Stimulated activated CD8-positive, alpha-beta memory T cell treated with anti-CD3 and anti-CD28 coated beads, Interleukin-4, amount 100 ng/mL, for 4 hours (primary cell): Measurements from ENCODE around the gene HIVEP1.

Experiments
- DNase-seq, 2 donors: peaks; one replicate each; pipeline ENCODE4 v3.0.0-alpha.2; 2020; ENCODE audit warnings: low read depth in 2 of 2, low spot score in 1 of 2

Gene HIVEP1

DNA sequence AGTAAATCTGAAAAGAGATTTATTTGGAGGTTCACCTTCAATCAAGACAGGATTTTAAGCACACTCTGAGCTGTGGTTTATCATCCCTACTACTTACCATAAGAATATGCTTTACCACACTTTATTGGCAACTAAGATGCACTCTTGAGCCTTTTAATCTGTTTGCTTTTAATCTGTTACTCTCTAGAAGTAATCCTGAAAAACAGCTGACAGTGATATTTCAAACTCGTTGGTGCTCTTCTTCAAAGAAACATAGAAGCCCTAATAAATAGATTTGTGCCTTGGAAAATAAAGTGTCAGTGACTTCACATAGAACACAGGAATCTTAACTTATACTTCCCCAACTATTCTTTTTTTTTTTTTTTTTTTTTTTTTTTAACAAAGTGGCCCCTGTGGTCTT lies 102.9 kb downstream of the HIVEP1 start:
- DNase-seq = no peak

DNA sequence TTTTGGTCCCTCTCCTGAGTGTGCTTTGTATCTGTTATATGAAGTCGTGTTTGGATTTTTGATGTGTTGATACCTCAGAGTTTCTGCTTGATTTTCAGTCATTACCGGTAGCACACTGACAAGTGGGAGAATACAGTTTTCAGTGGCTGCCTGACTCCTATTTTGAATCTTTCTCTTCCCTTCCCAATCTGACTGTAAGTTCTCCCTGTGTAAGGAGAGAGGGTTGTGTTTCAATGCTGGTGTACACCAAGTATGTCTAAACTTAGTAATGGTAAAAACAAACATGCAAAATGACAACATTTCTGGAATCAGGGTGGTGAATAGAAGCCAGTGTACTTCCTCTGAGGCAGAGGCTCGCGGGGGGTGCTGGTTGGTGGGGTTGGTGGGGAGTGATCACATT lies 103.4 kb downstream of the HIVEP1 start:
- DNase-seq = no peak

DNA sequence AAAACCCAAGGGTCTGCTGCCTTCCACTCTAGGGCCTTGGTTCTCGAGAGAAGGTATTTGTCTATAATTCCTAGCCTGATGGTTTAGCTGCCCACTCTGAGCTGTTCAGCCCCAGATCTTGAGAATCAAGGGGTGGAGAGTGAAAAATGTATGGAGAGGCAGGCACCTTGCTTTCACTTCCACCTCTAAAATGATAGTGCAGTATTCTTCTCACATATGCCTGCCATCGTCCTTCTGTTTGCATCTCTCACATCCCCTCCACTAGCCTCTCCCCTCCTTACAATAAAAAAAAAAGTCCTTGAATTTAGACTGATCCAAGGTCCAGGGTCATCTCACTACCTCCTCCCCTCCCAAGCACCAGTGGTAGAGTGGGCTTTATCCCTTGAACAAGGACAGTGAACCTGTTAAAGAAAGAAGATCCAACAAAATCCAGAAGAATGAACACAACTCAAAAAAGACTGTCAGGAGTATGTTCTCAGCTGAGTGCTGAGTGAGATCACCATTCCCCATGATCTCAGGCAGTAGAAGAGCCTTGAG lies 104.2 kb downstream of the HIVEP1 start:
- no peak for DNase-seq

DNA sequence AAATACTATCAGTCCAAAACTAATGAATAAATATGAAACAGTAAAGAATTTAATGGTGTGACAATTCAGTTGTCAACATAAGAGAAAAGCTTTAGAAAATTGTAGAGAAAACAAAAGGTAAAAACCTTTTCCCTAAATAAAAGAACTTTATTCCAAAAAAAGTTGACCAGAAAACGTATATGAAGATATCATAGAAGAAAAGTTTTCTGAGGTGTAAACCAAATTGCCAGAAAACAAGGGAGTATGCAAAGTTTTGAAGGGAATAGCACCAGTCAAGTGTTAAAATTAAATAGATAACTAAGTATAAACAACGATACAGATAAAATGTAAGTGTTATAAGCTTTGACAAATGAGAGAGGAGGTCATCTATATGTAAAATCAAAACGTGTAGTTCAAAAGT lies 104.9 kb downstream of the HIVEP1 start:
- DNase-seq = no peak

DNA sequence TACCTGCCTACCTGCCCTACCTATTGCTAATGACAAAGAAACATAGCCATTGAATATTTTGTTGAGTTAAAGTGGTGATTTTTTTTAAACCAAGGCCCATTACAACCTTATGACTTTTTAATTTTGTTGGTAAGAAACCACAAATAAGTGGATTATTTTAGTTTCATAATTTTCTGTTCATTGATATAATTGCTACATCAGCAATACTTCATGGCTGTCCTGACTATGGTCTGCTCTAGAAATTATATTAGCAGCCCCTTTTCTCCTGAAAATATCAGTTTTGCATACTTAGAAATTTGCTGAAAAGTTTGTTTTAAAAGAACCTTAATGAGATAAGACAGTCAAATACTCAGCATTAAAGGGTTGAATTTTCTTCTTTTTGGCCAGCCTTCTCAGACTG lies 106.5 kb downstream of the HIVEP1 start:
- no peak for DNase-seq

DNA sequence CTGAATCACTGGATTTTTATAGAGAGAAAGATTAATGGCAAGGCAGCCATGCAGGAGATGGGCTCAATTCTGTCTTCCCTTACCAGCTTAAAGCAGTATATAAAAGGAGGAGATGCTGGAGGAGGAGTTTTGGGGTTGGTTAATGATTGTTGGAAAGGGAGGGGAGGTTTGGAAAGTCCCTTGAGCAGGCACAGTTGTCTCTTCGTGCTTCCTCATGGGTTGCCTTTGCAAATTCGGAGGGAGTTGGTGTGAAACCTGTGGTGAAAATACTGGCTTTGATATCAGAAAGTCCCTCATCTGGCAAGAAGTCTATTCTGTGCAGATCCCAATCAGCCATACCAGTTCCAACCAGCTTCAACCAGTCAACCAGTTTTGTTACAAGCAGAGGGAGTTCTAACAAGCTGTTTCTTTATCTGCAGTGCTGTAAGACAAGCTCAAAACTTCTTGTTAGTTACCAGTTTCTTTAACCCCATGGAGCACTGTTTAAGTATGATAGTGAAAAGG lies 107.0 kb downstream of the HIVEP1 start:
- DNase-seq = no peak

DNA sequence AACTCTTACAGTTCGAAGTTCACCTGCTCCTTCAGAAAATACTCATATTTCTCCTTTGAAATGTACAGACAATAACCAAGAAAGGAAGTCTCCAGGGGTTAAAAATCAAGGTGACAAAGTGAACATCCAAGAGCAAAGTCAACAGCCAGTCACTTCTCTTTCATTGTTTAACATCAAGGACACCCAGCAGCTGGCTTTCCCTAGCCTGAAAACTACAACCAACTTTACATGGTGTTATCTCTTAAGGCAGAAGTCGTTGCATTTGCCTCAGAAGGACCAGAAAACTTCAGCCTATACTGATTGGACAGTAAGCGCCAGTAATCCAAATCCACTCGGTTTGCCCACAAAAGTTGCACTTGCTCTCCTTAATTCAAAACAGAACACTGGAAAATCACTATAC lies 113.3 kb downstream of the HIVEP1 start:
- no peak for DNase-seq

DNA sequence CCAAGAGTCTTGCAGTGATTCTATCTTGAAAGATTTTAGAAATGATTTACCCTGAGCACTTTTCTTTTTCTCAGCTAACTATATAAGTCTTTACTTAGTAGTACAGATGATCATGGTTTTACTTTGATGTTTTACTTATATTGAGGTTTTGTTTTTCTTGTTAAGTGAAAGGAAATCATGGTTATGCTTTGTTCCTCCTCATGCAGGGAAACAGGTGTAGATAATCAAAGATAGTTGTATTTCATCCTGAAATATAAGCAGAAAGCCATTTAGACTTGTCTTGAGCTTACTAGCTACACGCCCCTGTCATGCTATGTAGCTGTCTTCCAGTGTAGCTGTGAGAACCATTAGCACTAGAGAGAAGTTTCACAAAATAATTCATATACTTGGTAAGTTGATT lies 113.9 kb downstream of the HIVEP1 start:
- no peak for DNase-seq

DNA sequence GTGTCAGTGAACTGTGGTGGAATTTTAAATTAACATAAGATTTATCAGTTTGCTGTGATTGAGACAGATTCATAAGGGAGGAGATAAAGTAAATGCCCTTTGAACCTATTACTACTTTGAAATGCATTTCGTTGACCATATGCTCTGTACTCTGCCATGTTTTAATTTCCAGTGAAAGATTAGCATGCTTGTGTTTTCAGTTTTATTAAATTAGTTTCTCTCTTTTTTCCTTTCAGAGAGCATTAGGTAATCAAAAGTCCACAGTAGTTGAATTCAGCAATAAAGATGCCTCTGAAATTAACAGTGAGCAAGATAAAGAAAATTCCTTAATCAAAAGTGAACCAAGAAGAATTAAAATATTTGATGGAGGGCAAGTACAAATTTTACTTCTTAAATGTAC lies 117.4 kb downstream of the HIVEP1 start:
- DNase-seq = no peak

DNA sequence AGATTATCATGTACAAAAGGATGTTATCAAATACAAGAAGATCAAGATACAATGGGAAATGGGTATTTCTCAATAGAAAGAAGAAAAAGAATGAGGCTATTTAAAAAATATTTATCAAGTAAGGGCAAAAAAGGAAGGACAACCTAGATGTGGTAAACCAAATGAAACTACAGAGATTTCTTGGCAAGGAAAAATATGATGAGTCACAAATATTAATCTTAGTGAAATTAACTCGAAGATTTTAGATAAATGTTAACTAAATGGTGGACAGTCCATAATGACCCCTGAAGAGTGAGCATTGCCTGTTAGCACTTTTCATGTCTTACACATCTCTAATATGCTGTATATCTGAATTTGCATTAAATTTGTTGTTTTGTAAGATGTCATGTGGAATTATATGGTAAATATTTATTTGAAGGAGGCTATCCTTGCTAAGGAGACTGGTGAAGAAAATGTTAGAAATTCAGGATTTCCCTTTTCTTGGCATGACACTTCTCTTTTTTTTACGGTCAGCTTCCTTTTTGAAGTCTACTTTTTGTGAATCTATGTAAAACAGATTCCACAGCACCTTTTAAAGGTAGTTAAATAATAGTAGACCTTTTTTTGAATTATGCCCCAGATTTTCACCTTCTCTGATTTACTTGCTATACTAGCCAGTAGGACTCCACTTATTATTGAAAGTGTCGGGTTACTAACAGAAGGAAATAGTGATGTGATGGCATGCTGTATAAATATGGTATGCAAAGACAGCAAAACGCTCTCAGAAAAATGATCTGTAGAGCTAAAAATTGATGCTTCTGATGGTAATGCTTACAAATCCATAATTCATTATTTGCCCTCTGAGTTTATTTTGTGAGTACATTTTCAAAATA lies 120.5 kb downstream of the HIVEP1 start:
- DNase-seq = no peak

DNA sequence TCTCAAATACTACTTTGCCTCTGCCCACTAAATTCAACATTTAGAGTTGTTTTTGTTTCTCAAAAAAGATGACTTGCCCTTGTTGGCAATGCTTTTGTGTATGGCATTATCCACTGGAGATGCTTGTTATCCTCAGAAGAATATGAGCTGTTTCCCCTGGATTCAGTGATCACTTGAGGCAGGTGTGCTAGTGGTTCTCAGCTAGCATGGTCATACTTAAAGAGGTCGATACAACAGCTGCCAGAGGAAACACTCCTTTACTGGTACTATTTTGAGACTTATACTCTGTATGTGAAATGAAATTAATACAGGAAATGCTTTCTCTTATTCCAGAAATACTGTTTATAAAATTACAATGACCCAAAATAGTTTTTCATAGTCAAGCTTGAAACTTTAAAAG lies 122.5 kb downstream of the HIVEP1 start:
- DNase-seq = no peak

DNA sequence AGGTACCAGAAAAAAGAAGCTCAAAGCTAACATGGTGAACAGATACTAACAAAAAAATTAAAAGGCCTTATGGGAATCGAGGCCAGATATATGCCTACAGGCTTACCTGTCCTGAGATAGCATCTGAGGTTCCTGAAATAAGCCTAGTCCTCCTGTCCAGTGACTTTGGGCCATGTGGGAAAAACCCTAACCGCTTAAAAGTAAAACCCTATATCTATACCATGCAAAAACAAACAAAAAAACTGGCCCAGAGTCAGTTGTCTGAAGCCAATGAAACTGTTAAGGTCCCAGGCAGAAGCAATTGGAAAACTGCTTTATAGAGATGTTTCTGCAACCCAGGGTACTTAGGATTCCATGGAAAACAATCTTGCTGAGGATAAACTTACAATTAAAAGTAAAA lies 122.9 kb downstream of the HIVEP1 start:
- DNase-seq = no peak

DNA sequence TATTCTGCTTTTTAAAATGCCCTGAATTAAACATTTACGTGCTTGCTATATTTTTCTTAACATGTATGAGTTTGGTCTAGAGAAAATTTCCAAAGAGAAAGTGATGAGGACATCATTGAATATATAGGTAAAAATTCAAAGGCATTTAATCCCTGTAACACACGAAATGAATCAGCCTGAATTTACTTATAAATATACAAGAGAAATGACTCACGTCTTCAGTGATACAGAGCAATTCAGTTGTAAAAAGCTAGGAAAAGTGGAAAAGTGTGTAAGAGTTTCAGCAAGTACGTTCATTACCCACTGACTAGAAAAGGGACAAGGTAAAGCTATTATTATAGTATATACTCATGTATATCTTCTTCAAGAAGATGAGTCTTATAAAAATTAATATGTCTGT lies 124.8 kb downstream of the HIVEP1 start:
- DNase-seq = no peak

DNA sequence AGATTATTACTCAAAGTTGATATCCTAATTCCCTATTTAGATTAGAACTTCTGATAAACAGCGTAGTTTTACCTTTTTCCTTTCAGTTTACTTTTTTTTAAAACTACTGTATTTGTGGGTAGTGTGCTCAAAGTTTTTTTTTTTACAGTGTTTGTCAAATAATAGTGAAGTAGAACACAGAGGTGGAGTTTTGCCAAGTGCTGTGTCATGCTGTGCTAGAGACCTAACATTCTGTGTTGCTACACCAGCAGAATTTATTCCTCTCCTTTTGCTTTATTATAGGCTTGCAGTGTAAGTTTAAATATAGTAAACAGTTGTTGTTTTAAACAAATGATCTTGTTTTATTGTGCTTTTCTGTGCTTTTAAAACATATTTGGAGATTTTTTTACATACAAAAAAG lies 125.4 kb downstream of the HIVEP1 start:
- DNase-seq = no peak

DNA sequence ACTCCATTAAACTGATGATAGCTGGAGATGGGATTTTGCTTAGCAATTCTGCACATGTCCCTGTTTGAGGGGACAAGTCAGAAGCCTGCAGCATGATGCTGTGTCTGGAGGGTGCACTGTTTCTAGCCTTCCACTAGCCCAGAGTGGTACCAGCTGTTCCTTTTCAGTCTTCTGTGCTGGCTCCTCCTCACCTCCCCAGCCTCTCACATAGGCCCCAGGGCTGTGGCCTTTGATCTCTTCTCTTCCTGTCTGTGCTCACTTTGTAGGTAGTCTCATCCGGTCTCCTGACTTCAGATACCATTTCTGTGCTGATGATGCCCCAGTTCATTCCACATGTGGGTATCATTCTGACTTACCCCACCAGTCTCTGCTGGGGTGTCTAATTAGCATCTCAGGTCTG lies 126.3 kb downstream of the HIVEP1 start:
- DNase-seq = no peak

DNA sequence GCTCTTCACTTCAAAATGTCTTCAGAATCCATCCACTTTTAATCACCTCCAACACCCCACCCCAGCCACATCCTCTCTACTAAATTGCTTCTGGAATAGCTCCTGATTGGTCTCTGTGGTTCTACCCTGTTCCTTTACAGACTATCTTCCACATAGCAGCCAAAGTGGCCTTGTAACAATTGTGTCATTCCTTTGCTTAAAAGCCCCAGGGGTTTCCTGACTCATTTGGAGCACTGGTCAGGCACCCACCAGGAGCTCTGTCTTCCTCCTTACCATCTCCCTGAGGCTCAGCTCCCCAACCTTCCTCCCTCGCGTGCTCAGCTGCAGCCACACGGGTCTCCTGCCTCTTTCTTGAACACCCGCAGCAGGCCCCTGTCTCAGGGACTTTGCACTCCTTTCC lies 126.8 kb downstream of the HIVEP1 start:
- DNase-seq = no peak

DNA sequence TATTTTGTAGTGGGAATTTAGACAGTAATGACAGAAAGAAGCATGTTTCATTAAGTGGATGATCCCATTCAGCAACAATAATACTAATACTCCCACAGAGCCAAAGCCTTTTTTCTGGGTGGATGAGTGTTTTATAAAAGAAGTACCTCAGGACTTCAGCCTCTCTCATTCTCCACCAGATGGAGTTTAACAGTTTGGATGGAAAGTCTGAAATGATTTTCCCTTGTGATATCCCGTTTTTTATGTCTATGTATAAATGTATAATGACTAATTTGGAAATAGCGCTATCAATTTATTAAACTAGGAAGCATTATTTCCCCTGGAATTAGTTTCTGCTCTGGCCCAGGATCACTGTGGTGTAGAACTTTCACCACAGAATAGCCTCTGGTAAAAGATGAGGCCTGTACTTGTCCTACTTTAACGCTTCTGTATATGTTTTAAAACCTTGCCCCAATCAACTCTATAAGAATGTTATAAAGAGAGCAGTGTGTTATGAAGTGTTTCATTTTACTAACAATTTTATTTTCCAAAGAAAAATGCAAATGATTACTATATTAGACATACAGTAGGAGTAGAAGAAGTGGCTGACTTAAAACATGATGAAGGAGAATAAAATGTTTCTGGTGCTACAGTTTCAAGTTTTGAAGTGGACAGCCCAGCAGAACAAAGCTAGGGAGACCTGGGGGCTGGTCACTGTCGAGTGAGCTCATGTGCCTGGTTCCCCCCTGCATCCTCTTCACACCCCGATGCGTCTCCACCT lies 135.6 kb downstream of the HIVEP1 start:
- DNase-seq = no peak

DNA sequence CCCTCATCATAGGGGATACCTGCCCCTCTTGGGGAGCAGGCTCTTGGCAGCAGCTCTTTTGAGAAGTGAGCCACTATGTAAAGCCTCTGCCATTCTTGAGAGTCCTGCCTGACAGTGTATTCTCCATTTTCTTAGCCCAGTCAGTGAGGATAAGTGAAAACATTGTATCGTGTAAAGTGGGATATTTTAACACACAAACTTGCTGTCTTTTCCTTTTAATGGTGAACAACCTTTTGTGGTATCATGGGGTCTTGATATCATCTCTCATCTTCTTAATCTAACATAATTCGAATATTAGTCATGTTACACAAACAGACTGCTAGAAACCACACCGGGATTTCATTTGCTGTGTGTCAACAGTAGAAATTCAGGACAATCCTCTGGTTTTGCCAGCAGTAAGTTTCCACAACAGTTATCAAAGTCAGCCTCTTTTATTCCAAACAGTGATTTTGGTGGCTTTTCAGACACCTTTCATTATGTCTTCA lies 136.2 kb downstream of the HIVEP1 start:
- no peak for DNase-seq

DNA sequence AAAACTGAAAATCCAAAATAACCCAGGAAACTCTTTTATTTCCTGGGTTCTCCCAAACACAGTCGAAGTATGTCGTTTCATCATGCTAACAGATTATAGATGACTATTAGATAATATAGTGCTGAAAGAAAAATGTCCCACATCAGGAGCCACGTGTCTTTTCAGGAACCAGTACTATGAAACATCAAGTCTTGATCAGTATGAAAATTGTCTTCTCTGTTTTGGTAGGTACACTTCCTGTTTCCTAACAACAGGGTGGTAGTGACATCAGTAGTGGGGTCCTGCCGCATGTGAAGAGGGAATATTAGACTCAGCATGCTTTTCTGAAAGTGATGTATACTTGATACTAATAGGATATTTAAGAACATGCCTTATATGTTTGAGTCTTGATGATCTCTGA lies 136.7 kb downstream of the HIVEP1 start:
- no peak for DNase-seq

DNA sequence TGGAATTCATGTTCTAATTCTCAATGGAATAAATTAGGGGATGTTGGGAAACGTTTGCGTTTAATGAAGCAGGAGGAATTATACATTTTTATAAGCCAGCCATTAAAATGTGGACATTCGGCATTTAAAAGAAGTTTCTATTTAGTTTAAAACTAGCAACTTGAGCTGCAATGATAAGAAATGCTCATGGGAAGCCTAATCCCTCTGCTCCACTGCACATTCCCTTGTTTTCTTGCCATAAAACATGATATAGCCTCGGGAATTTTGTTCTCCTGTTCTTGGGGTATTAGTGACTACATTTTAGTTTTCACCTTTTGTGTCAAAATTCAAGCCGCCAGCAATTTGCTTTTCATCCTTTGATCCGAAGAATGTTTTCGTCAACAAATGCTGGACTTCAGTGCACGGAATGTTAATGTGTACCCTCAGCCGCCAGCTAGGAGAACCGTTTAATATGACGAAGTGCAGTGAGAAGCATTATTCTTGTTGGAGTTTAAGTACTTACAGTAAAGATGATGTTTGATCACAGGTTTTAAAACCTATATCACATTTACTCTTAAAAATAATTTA lies 137.9 kb downstream of the HIVEP1 start:
- no peak for DNase-seq

DNA sequence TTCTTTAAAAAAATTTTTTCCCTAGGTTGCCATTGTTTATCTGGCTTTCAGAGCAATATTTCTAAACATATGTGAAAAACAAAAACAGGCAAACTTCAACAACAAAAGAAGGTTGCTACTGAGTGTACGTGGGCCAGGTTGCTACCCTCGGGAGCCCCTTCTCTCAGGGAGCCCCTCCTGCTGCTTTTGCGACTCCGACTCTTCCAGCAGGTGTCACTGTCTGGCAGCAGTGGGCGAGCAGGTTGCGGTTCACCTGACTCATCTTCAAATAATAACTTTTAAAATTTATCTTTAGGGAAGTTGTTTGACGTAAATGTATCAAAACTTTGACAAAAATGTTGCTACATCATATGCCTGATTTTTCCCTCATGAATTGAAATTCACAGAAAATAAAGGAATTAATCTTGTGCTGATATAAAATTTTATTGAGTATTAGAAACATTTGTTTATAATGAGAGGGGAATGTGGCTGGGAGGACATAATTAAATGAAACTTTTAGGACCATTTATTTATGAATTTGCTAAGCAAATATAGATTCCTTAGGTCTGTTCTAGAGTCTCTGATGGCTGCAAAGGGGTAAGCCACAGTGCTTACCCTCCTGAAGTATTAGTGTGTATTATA lies 138.8 kb downstream of the HIVEP1 start:
- peak in 1 of 2 donors; percentile 6 for DNase-seq
